HG03196 (cell line): ENCODE measurements around the gene COX7B.
"Not testable (repeated sequence)": the region's sequence is repeated elsewhere in the genome, so short reads cannot be mapped to it uniquely, and the experiment has no call there.

Experiments used
- ATAC-seq: cut with Tn5 transposase; IDR thresholded peaks from one replicate; pipeline ENCODE4 v1.9.1; 2021; ENCODE audit not compliant: unreplicated experiment

COX7B gene

GRCh38 chrX:77899081-77899828 is at the start of gene COX7B:
Gene COX7B (plus strand): TSS chrX:77899468. CDS start chrX:77899554, 86 bp downstream.
- peak; percentile 65 for ATAC-seq

- ATAC-seq, result no peak
Observed at GRCh38 chrX:77875372-77875771, 23.9 kb upstream of the COX7B start.

- ATAC-seq, result not testable (repeated sequence)
Observed at GRCh38 chrX:77881418-77881817, 17.9 kb upstream of the COX7B start.

GRCh38 chrX:77892887-77893286 is 6.4 kb upstream of the COX7B start:
- ATAC-seq, result no peak

DNA sequence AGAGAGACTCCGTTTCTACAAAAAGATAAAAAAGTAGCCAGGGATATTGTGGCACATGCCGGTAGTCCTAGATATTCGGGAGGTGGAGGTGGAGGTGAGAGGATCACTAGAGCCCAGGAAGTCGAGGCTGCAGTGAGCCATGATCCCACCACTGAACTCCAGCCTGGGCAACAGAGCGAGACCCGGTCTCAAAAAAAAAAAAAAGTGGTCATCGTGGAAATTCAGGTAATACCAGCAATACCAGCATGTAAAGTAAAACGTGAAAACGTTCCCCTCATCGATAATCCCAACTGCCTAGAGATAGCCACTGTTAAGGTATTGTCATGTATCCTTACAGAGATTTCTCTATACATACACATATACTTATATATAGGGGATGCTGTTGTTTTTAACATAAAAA is 5.6 kb upstream of the COX7B start:
- ATAC-seq, result no peak

DNA sequence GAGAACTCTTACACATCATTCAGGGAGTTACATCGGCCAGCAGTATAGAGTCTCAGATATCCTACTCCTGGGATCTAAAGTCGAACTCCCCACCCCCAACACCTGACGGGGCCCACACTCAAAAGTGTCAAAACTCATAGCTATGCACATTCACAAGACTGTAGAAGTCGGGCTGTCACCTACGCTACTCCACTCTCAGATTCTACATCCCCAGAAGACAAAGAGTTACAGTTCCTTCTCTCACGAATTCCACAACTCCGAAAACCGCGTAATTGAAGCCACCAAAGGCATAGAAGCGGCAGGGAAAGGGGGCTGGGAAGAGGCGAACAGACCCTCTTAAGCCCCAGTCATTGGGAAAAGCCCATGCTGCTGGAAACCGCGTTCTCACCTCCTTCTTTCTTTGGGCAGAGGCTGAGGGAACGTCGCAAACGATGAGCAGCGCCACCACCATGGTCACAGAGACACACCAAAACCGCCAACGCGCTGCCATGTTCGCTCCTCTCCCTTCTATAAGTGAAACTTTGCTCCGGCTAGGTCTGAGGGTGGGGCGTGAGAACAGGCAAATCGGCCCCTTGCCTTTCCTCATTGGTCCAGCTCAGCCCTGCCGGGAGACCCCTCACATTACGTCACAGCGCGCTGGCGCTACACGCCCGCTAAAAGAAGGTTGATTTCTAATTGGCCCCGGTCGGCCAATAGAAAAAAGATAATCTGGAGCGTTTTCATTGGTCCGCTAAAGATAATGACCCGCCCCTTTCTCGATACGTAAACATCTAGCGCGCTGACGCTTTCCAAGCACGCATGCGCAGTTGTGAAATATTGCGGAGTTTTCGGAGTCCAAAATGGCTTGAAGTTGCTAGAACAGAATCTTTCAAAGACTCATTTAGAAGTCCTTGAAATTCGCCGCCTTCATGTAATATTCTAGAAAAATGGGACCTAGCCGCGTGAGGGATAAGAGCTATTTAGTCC is 4.1 kb upstream of the COX7B start, which contains the start of gene MAGT1:
MAGT1 (minus strand) TSS at position 515 of the 966 bp plus-strand sequence; CDS start at position 490, 25 bp downstream.
- peak; percentile 93 for ATAC-seq

GRCh38 chrX:77900688-77901087 is 1.4 kb downstream of the COX7B start:
- no peak for ATAC-seq

DNA sequence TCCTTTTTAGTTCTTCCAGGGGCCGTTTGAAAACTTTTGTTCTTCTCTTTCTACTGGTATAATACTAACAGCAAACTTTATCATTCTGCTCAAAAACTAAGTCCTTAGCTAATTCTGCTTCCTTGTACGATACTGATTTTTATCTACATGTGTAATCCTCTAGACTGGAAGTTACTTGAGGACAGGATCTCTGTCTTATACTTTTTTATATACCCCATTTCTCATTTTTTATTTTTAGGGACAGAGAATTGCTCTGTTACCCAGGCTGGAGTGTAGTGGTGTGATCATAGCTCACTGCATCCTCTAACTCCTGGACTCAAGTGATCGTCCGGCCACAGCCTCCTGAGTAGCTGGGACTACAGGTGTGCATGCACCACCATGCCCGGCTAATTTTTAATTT is 2.2 kb downstream of the COX7B start:
- no peak for ATAC-seq

DNA sequence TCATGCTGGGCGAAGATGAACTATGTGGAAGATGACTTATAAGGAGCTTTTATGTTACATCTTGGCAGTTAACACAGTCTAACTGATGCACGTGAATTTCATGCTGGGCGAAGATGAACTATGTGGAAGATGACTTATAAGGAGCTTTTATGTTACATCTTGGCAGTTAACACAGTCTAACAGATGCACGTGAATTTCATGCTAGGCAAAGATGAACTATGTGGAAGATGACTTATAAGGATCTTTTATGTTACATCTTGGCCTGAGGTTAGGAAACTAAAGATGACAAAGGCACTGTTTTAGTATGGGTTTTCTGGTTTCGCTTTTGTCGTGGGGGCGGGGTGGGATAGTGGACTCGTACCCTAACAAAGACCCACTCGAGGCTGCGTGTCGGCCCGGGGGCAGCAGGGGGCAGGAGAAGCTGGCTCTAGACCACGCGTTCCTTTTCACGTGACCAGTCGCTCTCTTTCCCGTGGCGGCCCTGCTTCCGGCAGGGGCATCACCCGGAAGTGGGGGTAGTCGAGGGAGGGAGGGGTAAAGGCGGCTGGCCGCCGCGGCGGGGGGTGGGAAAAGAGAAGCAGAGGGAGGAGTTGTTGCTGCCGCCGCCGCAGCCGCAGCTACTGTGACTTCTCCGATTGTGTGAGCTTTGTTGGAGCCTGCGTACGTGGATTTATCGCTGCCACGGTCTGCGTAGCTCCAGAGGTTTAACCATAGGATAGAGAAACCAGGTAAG is 11.0 kb downstream of the COX7B start, which contains the start of gene ATP7A:
ATP7A (plus strand) TSS at position 586 of the 733 bp plus-strand sequence. CDS start 60,949 bp downstream, outside the sequence.
- peak; percentile 97 for ATAC-seq

DNA sequence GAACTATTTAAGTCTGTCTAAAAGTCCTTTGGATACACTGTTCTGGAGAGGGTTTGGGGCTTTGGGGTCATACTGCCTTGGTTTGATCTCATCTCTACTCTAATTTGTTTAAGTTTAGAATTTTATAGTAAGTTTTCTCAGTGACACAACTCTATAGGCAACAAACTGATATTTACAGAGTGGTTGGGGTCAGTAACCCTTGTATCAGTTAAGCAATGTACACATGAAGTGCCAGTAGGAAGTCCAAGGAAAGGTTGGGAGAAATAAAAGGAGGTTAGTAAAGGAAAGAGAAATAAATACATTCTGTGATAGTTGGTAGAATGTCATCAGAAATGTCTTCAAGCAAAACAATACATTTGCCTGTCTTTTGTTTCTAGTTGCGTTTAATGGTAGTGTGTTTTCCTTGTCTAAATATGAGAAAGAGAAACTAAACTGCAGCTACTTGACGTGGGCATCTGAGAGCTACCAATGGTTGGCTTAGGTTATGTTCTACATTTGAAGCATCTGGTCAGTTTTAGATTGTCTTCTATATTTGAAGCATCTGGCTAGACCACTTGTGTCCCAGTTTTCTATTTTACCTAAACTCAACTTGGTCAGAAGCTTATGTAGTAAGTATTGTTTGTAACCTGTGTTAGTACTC is 18.1 kb downstream of the COX7B start:
- peak; percentile 52 for ATAC-seq

GRCh38 chrX:77918568-77918967 is 19.3 kb downstream of the COX7B start:
- ATAC-seq, result no peak

DNA sequence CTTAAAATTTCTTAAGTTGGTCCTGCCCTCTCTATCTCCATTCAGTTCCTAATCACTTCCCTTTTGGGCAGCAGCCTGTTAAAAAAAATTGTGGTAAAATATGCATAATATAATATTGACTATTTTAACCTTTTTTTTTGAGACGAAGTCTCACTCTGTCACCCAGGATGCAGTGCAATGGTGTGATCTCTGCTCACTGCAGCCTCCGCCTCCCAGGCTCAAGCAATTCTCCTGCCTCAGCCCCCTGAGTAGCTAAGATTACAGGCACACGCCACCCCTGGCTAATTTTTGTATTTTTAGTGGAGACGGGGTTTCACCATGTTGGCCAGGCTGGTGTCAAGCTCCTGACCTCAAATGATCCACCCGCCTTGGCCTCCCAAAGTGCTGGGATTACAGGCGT is 20.1 kb downstream of the COX7B start:
- ATAC-seq, result not testable (repeated sequence)

GRCh38 chrX:77922787-77923186 is 23.5 kb downstream of the COX7B start:
- no peak for ATAC-seq

- ATAC-seq, result no peak
Observed at GRCh38 chrX:77924320-77924859, 25.1 kb downstream of the COX7B start.

DNA sequence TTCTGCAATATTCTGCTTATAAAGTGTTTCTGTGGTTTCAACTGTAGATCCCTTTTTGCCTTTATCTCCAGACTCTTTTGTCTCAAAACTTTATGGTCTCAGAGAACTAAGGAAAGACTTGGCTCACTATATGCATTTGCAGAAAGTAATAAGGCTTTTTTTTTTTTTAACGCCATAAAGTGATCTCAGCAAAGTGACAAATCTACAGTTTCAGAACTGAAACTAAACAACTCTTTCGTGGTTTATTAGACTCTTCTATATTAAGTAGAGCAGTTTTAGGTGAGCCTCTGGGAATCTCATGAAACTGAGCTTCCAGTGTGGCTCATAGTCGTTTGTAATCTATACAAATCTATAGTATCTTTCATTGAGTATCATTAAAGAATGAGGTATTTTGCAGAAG is 26.5 kb downstream of the COX7B start:
- no peak for ATAC-seq

DNA sequence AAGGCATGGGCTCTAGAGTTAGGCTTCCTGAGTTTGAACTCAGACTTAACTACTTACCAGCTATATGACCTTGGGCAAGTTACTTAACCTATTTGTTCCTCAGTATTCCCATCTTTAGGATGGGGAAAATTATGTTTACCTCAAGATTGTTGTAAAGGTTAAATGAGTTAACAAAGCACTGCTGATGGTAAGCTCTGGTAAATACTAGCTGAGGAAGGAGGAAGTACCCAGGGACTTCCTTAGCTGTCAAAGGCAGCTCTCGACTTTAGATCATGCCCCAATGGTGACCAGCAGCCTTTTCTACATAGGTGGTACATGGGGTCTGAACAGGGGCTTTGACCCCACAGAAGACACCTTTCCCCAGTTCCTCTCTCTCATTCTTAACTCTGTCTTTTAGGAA is 31.3 kb downstream of the COX7B start:
- no peak for ATAC-seq

DNA sequence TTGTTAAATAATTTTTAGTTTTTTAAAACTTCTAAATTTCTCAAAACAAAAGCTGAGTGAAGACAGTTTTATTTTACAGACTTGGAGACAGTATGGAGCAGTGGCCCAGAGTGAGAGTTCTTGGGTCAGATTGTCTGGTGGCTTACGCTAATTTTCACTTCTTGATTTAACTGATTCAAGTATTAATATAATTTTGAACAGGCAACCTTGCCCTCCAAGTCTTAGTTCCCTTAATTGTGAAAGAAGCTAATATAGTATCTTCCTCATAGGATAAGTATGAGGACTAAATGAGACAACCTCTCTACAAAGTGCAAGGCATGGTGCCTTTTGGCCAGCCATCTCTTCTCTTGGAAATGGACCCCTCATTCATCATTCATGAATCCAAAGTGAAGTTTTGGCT is 36.6 kb downstream of the COX7B start:
- no peak for ATAC-seq

DNA sequence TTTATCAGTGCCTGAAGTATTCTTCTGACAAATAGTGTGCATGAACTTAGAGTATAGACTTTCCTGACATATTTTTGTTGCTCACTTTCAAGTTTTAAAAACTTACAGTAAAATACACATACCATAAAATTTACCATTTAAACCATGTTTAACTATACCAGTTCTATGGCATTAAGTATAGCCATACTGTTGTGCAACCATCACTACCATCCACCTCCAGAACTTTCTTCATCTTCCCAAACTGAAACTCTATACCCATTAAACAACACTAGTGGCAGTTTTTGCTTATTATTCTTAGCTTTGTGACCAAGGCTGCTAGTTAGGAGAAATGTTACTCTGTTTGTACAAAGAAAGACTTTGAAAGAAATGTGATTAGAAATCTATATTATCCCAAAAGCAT is 37.0 kb downstream of the COX7B start:
- ATAC-seq, result no peak

GRCh38 chrX:77937291-77937690 is 38.0 kb downstream of the COX7B start:
- no peak for ATAC-seq

DNA sequence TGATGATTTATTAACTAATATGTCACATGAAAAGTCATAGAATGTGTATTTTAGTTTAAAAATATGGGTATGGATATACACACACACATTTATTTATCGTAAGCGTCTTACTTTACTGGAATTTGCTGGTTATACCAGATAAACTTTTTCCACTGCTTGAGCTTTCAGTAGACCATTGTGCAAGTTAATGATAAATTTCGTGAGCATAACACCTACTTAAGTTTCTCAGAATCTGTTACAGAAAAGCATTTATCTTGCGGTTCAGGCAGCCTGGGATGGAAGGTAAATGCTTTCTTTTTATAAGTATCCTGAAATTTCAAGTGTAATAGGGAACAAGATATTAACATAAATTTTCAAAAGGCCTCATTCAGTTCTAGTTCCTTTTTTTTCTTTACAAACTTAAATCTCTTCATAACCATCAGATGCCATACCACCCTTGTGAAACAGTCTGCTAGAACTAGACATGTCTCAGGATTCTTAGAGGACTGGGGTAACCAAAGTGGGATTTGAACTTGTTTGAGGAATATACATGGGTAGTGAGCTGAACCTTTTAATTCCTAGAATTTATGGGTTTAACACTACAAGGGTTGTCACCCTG is 38.9 kb downstream of the COX7B start:
- ATAC-seq, result no peak
